ENCODE data around the gene BMPER. TPM values are rescaled to one million over a fixed set of nuclear protein-coding genes. Genes with fewer than 3 reads are reported as not detected.
"Not testable (repeated sequence)": the region's sequence is repeated elsewhere in the genome, so short reads cannot be mapped to it uniquely, and the experiment has no call there.

Gene BMPER
- total RNA-seq, 1 donor from 2014 or later: 5.2 TPM

GRCh38 chr7:34165927-34166550 lies 260.7 kb downstream of the BMPER start:
- DNase-seq (ENCODE audit: extremely low spot score in 2 of 2): no peak
- Histone ChIP-seq H3K27ac (no peak overlapping the region), H3K36me3 (no peaks in the 10 kb centered on the region), H3K4me1 (no peaks in the 10 kb centered on the region), H3K4me3 (no peak overlapping the region), H3K27me3 (no peaks in the 10 kb centered on the region), H3K9me3 (no peaks in the 10 kb centered on the region)
- TF ChIP-seq CTCF (IDR thresholded peaks at IDR 0.05) (peak in 1 of 3 experiments; percentile 35), POLR2AphosphoS5 (IDR thresholded peaks at IDR 0.05; ENCODE audit: insufficient read depth in 1 of 2, low read depth in 1 of 2) (no peak), POLR2A (IDR thresholded peaks at IDR 0.05) (no peak)
- intact Hi-C loops (cut with DNase I): no loop called here

- Histone ChIP-seq H3K27me3 (no peaks in the 10 kb centered on the region), H3K4me3 (no peak overlapping the region), H3K9me3 (no peaks in the 10 kb centered on the region), H3K27ac (no peak overlapping the region), H3K36me3 (no peaks in the 10 kb centered on the region), H3K4me1 (no peaks in the 10 kb centered on the region)
- TF ChIP-seq CTCF (IDR thresholded peaks at IDR 0.05): no peak
- TF ChIP-seq POLR2A (IDR thresholded peaks at IDR 0.05): no peak
- no peak for TF ChIP-seq POLR2AphosphoS5 (IDR thresholded peaks at IDR 0.05; ENCODE audit: insufficient read depth in 1 of 2, low read depth in 1 of 2)
- DNase-seq (ENCODE audit: extremely low spot score in 2 of 2): no peak
- intact Hi-C loops (cut with DNase I): no loop called here
Observed at GRCh38 chr7:34168013-34168412, 262.7 kb downstream of the BMPER start.

GRCh38 chr7:34174688-34175616 lies 269.6 kb downstream of the BMPER start:
- H3K36me3 ChIP-seq; H3K27me3 ChIP-seq; DNase-seq (ENCODE audit: extremely low spot score in 2 of 2); intact Hi-C loops (cut with DNase I); H3K4me3 ChIP-seq; H3K4me1 ChIP-seq; H3K27ac ChIP-seq; H3K9me3 ChIP-seq: not testable (repeated sequence)

DNA sequence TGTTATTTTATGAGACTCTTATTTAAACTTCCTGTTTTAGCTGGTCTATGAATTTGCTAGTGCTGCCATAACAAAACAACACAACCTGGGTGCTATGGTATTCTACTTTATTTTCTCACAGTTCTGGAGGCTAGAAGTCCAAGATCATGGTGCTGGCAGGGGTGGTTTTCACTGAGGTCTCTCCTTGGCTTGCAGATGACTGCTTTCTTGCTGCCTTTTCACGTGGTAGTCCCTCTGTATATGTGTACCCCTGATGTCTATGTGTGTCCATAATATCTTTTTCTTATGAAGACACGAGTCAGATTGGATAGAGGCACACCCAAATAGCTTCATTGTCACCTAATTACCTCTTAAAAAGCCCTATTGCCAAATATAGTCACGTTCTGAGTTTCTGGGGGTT lies 270.5 kb downstream of the BMPER start:
- Histone ChIP-seq H3K27ac (no peak overlapping the region), H3K4me3 (no peak overlapping the region)
- intact Hi-C loops (cut with DNase I): no loop called here

DNA sequence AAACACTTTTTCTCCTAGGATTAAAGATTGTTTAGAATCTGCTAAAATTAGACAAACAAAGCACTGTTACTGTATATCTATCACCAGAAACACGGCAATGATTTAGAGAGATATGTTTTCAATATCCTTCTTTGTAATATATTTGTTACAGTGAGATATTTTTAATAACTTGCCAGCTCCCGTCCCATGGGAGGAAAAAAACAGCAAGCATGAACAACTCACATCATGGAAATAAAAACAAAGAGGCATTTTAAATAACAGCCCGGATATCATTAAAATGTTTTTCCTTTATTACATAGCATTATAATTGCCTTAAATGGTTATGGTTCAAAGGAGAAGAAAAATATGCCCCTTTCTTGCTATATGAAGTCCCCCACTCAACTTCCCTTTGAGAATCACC lies 272.1 kb downstream of the BMPER start:
- TF ChIP-seq CTCF (IDR thresholded peaks at IDR 0.05) (no peak), POLR2AphosphoS5 (IDR thresholded peaks at IDR 0.05; ENCODE audit: insufficient read depth in 1 of 2, low read depth in 1 of 2) (no peak), POLR2A (IDR thresholded peaks at IDR 0.05) (no peak)
- intact Hi-C loops (cut with DNase I): no loop called here
- Histone ChIP-seq H3K4me1 (no peaks in the 10 kb centered on the region), H3K4me3 (no peak overlapping the region), H3K27ac (no peak overlapping the region), H3K27me3 (no peaks in the 10 kb centered on the region), H3K36me3 (no peaks in the 10 kb centered on the region), H3K9me3 (no peaks in the 10 kb centered on the region)
- DNase-seq (ENCODE audit: extremely low spot score in 2 of 2): no peak

More for the DNA sequence above, 270.5 kb downstream of the BMPER start:
- no peaks in the 10 kb centered on the region for H3K27me3 ChIP-seq
- H3K4me1 ChIP-seq: no peaks in the 10 kb centered on the region
- no peak for TF ChIP-seq POLR2A (IDR thresholded peaks at IDR 0.05)
- no peak for TF ChIP-seq CTCF (IDR thresholded peaks at IDR 0.05)
- TF ChIP-seq POLR2AphosphoS5 (IDR thresholded peaks at IDR 0.05; ENCODE audit: insufficient read depth in 1 of 2, low read depth in 1 of 2): no peak
- DNase-seq (ENCODE audit: extremely low spot score in 2 of 2): no peak
- no peaks in the 10 kb centered on the region for H3K36me3 ChIP-seq
- H3K9me3 ChIP-seq: no peaks in the 10 kb centered on the region

Measured in vagina (tissue), 2 donors.